B cell (primary cell): Measurements from ENCODE around the gene CTH. TPM values are rescaled to one million over a fixed set of nuclear protein-coding genes. Genes with fewer than 3 reads are reported as not detected.

ENCODE experiments used
- ATAC-seq: fragments of 200-7000 bp; cut with Tn5 transposase; one replicate; pipeline ENCODE4 v1.10.0; 2021; ENCODE audit warnings: low read depth, mild to moderate bottlenecking, moderate number of reproducible peaks, moderate library complexity
- CTCF ChIA-PET: fragments of 350-600 bp; sonication (Branson Sonifier 250); formaldehyde crosslinking; loops from one replicate; lab custom pipeline; 2021; ENCODE audit warnings: antibody characterized with exemption, inconsistent platforms; lab: Charles Lee
- POLR2A ChIA-PET: fragments of 350-600 bp; sonication (Branson Sonifier 250); formaldehyde crosslinking; loops from one replicate; lab custom pipeline; 2021; ENCODE audit warnings: antibody characterized with exemption; lab: Charles Lee
- DNase-seq: peaks from one replicate; pipeline ENCODE4 v3.0.0; 2013
- H2AFZ ChIP-seq: 2 replicates; pipeline ENCODE4 v1.6.1; 2012; ENCODE audit warnings: mild to moderate bottlenecking, low read depth, low read length; ENCODE audit not compliant: insufficient read depth, poor library complexity, severe bottlenecking
- H3K27ac ChIP-seq, 2 donors: 1 replicate in 1 of 2; 2 replicates in 1 of 2; pipeline ENCODE4 v1.5.1; 2012 to 2013; ENCODE audit warnings: low read length in 2 of 2, mild to moderate bottlenecking in 2 of 2, moderate library complexity in 1 of 2
- H3K27me3 ChIP-seq, 4 experiments: fragments of 200-600 bp in 1 of 4; sonication (generic) in 1 of 4; replicated peaks in 1 of 4; 1 replicate in 2 of 4; 2 replicates in 2 of 4; pipeline versions ENCODE4 v1.6.1 to v1.7.0; 2013 to 2016; ENCODE audit warnings: low read length in 3 of 4, mild to moderate bottlenecking in 2 of 4, mixed read lengths in 1 of 4, moderate library complexity in 1 of 4; ENCODE audit not compliant: insufficient read depth in 4 of 4, control insufficient read depth in 3 of 4; ENCODE audit errors: control extremely low read depth in 1 of 4
- H3K36me3 ChIP-seq, 2 experiments: replicated peaks in 1 of 2; 1 replicate in 1 of 2; 2 replicates in 1 of 2; pipeline versions ENCODE4 v1.6.1 to v1.7.1; 2013; ENCODE audit warnings: low read length in 1 of 2; ENCODE audit not compliant: insufficient read depth in 2 of 2, control insufficient read depth in 1 of 2; ENCODE audit errors: control extremely low read depth in 1 of 2, extremely low read depth in 1 of 2
- H3K4me1 ChIP-seq, 2 donors: fragments of 200-600 bp in 1 of 2; sonication (generic) in 1 of 2; 1 replicate in 1 of 2; 2 replicates in 1 of 2; pipeline versions ENCODE4 v1.5.1 to v1.6.1; 2013 to 2017; ENCODE audit warnings: low read length in 2 of 2; ENCODE audit not compliant: control insufficient read depth in 2 of 2, insufficient read depth in 2 of 2
- H3K4me2 ChIP-seq: replicated peaks from 2 replicates; pipeline ENCODE3; 2012; ENCODE audit warnings: mild to moderate bottlenecking, low read depth, low read length; ENCODE audit not compliant: poor library complexity, severe bottlenecking
- H3K4me3 ChIP-seq, 5 experiments: fragments of 200-600 bp in 1 of 5; sonication (generic) in 1 of 5; 1 replicate in 3 of 5; 2 replicates in 2 of 5; pipeline versions ENCODE4 v1.5.1 to v1.7.0; 2011 to 2016; ENCODE audit warnings: low read length in 4 of 5, mild to moderate bottlenecking in 4 of 5, low read depth in 2 of 5, control low read depth in 1 of 5, moderate library complexity in 1 of 5; ENCODE audit not compliant: insufficient read depth in 1 of 5; ENCODE audit errors: control extremely low read depth in 1 of 5, extremely low read depth in 1 of 5
- H3K79me2 ChIP-seq: fragments of 200-600 bp; sonication (generic); one replicate; pipeline ENCODE4 v1.6.0; 2016; ENCODE audit warnings: low read length; ENCODE audit not compliant: control insufficient read depth, insufficient read depth
- H3K9ac ChIP-seq: fragments of 200-600 bp; sonication (generic); 2 replicates; pipeline ENCODE4 v1.6.1; 2017; ENCODE audit warnings: mild to moderate bottlenecking, low read length, moderate library complexity
- H3K9me3 ChIP-seq, 3 donors: one replicate each; pipeline versions ENCODE4 v1.6.1 to v1.7.1; 2013; ENCODE audit warnings: low read length in 2 of 3; ENCODE audit not compliant: control insufficient read depth in 2 of 3, insufficient read depth in 1 of 3; ENCODE audit errors: control extremely low read depth in 1 of 3
- H4K20me1 ChIP-seq: 2 replicates; pipeline ENCODE4 v1.6.0; 2012; ENCODE audit warnings: mild to moderate bottlenecking, low read length; ENCODE audit not compliant: insufficient read depth, control insufficient read depth, poor library complexity, severe bottlenecking
- H3K27ac Mint-ChIP-seq: one replicate; pipeline ENCODE4 v1.8.0; 2021; ENCODE audit warnings: mixed read lengths
- H3K27me3 Mint-ChIP-seq: one replicate; pipeline ENCODE4 v1.8.0; 2021; ENCODE audit warnings: mixed read lengths
- H3K4me1 Mint-ChIP-seq: one replicate; pipeline ENCODE4 v1.8.0; 2021; ENCODE audit warnings: mixed read lengths
- H3K4me3 Mint-ChIP-seq: one replicate; pipeline ENCODE4 v1.8.0; 2021; ENCODE audit warnings: mixed read lengths
- H3K9me3 Mint-ChIP-seq: one replicate; pipeline ENCODE4 v1.8.0; 2022; ENCODE audit warnings: mixed read lengths; ENCODE audit not compliant: insufficient read depth
- EZH2 ChIP-seq: IDR thresholded peaks from 2 replicates; pipeline ENCODE4 v1.6.1; 2012; ENCODE audit warnings: borderline replicate concordance, low read depth, mild to moderate bottlenecking, moderate library complexity, low read length; ENCODE audit not compliant: insufficient read depth, poor library complexity, severe bottlenecking
- WGBS: methylation state at CpG from one replicate; pipeline ENCODE4 v1.1.5; 2013; ENCODE audit warnings: missing lambda C conversion rate; ENCODE audit not compliant: insufficient coverage; 5-methylcytosine and 5-hydroxymethylcytosine counted together
- intact Hi-C: fragments of 100-400 bp; cut with micrococcal nuclease; formaldehyde crosslinking; loops from one replicate; pipeline ENCODE4 v1.10.0; 2022
- polyA plus RNA-seq: library from polyadenylated mRNA; depleted of rRNA; stranded (reverse); fragments of >200 nt; gene quantifications from 2 replicates; pipeline ENCODE4 v1.2.3, GENCODE V29; 2012
- total RNA-seq, 2 donors: library from RNA; stranded (reverse); fragments of 120-200 nt in 1 of 2; gene quantifications; 1 replicate in 1 of 2; 2 replicates in 1 of 2; pipeline versions ENCODE4 v1.2.3 to v1.2.4, GENCODE V29; 2013 to 2022
- TF ChIP-seq, protein P1 (sequence below): fragments of 200-600 bp; IDR thresholded peaks from one replicate; pipeline ENCODE4 v1.8.0; 2022; ENCODE audit warnings: antibody characterized with exemption, mild to moderate bottlenecking

The CTH gene
- total and polyA plus RNA-seq, 2 donors (not counting 1 experiment from before 2014, with no cell fraction given), result 0.84 to 4.9 TPM

DNA sequence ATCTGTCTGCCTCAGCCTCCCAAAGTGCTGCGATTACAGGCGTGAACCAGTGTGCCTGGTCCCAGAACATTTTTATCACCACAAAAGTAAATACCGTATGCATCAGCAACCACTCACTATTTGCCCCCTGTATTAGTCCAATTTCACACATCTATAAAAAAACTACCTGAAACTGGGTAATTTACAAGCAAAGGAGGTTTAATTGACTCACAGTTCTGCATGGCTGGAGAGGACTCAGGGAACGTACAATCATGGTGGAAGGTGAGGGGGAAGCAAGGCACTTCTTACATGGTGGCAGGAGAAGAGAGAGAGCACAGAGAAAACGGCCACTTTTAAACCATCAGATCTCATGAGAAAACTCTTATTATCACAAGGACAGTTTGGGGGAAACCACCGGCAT lies 25.6 kb upstream of the CTH start:
- Mint-ChIP-seq H3K27ac (no peak overlapping the region), H3K9me3 (no peaks in the 10 kb centered on the region), H3K4me3 (no peak overlapping the region), H3K27me3 (peaks cover 22% of the 10 kb centered on the region), H3K4me1 (no peaks in the 10 kb centered on the region)
- 81% methylated on average over 2 of the region's 6 CpGs for WGBS
- Histone ChIP-seq H2AFZ (no peak overlapping the region), H3K9ac (no peak overlapping the region), H3K4me3 (no peak overlapping the region), H3K36me3 (no peaks in the 10 kb centered on the region), H3K27ac (no peak overlapping the region), H4K20me1 (no peaks in the 10 kb centered on the region), H3K4me2 (no peak overlapping the region), H3K27me3 (peaks cover 0 to 6% (median 0%) of the 10 kb centered on the region in 4 experiments), H3K79me2 (no peaks in the 10 kb centered on the region), H3K9me3 (no peaks in the 10 kb centered on the region), H3K4me1 (no peaks in the 10 kb centered on the region)
- ATAC-seq (no peak), DNase-seq (no peak)
- ChIA-PET POLR2A (no interaction called here), CTCF (no interaction called here)
- intact Hi-C loops, result no loop called here
- TF ChIP-seq EZH2, result no peak
- TF ChIP-seq, protein P1, sequence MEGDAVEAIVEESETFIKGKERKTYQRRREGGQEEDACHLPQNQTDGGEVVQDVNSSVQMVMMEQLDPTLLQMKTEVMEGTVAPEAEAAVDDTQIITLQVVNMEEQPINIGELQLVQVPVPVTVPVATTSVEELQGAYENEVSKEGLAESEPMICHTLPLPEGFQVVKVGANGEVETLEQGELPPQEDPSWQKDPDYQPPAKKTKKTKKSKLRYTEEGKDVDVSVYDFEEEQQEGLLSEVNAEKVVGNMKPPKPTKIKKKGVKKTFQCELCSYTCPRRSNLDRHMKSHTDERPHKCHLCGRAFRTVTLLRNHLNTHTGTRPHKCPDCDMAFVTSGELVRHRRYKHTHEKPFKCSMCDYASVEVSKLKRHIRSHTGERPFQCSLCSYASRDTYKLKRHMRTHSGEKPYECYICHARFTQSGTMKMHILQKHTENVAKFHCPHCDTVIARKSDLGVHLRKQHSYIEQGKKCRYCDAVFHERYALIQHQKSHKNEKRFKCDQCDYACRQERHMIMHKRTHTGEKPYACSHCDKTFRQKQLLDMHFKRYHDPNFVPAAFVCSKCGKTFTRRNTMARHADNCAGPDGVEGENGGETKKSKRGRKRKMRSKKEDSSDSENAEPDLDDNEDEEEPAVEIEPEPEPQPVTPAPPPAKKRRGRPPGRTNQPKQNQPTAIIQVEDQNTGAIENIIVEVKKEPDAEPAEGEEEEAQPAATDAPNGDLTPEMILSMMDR, result no peak

DNA sequence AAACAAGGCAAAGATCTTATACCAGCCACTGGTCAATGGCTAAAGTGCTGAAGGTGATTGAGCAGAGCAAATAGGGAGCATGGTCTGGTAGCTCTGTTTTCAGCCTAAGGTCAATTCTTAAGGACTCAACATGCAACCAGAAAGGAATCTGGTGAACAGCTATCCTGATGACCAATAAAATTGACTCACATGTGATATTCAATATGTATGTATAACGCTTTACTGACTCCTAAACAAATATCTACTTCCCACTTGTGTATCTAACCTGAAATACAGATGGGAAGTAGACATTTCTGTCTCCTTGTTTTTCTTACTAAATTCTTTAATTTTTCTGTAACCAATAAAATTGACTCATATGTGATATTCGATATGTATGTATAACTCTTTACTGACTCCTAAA lies 24.9 kb upstream of the CTH start:
- POLR2A ChIA-PET, result no interaction called here
- H3K9me3 ChIP-seq, result no peaks in the 10 kb centered on the region
- no peak overlapping the region for H3K4me3 ChIP-seq
- no peaks in the 10 kb centered on the region for H4K20me1 ChIP-seq
- Mint-ChIP-seq H3K27ac (no peak overlapping the region), H3K27me3 (peaks cover 22% of the 10 kb centered on the region), H3K9me3 (no peaks in the 10 kb centered on the region), H3K4me3 (no peak overlapping the region), H3K4me1 (no peaks in the 10 kb centered on the region)
- no peaks in the 10 kb centered on the region for H3K36me3 ChIP-seq
- no CpG with 5 or more reads among the region's 2 CpGs for WGBS
- H3K27ac ChIP-seq, result no peak overlapping the region
- H3K27me3 ChIP-seq, result peaks cover 0 to 6% (median 0%) of the 10 kb centered on the region in 4 experiments
- H2AFZ ChIP-seq, result no peak overlapping the region
- DNase-seq (no peak), ATAC-seq (no peak)
- no peak overlapping the region for H3K9ac ChIP-seq
- H3K4me2 ChIP-seq, result no peak overlapping the region
- intact Hi-C loops, result no loop called here
- TF ChIP-seq, protein P1, result no peak
- no peak for TF ChIP-seq EZH2
- no peaks in the 10 kb centered on the region for H3K79me2 ChIP-seq
- no peaks in the 10 kb centered on the region for H3K4me1 ChIP-seq
- CTCF ChIA-PET, result no interaction called here
